ENCODE measurements around the gene RXRB. TPM values are rescaled to one million over a fixed set of nuclear protein-coding genes. Genes with fewer than 3 reads are reported as not detected.

Gene RXRB
- total RNA-seq, 1 donor from 2014 or later, result 46.6 TPM

DNA sequence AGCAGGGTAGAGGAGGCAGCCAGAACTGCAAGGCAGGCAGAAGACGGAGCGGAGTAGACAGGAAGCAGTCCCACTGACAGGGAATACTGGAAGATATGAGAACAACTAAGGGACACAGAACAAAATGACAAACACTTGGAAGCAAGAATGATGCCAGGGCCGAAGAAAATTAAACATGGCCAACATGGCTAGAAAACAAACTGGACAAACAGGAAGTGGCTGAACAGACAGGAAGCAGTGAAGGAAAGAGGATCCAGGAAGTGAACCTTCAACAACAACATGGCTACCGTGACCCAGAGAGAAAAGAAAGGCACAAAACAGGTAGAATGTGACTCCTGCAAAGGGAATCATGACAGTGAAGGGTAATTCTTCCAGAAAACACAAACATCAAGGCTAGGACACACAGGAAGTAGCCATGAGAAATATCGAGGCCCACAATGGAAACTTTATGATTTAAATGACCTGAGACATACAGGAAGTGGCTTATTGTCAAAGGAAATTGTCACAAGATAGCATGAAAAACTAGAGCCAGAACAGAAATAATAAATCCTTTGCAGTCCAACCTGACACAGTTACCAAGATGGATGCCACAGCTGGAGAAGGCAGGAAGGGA is 17.3 kb downstream of the RXRB start:
- DNase-seq (no peak), ATAC-seq (peak; percentile 28)
- Histone ChIP-seq H3K9me3 (no peaks in the 10 kb centered on the region), H3K4me1 (no peaks in the 10 kb centered on the region), H3K4me3 (no peak overlapping the region), H3K27ac (no peak overlapping the region), H3K27me3 (no peaks in the 10 kb centered on the region), H3K36me3 (no peaks in the 10 kb centered on the region)
- intact Hi-C loops (cut with DNase I), result no loop called here
- TF ChIP-seq, protein P1, sequence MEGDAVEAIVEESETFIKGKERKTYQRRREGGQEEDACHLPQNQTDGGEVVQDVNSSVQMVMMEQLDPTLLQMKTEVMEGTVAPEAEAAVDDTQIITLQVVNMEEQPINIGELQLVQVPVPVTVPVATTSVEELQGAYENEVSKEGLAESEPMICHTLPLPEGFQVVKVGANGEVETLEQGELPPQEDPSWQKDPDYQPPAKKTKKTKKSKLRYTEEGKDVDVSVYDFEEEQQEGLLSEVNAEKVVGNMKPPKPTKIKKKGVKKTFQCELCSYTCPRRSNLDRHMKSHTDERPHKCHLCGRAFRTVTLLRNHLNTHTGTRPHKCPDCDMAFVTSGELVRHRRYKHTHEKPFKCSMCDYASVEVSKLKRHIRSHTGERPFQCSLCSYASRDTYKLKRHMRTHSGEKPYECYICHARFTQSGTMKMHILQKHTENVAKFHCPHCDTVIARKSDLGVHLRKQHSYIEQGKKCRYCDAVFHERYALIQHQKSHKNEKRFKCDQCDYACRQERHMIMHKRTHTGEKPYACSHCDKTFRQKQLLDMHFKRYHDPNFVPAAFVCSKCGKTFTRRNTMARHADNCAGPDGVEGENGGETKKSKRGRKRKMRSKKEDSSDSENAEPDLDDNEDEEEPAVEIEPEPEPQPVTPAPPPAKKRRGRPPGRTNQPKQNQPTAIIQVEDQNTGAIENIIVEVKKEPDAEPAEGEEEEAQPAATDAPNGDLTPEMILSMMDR (IDR thresholded peaks at IDR 0.05), result no peak

DNA sequence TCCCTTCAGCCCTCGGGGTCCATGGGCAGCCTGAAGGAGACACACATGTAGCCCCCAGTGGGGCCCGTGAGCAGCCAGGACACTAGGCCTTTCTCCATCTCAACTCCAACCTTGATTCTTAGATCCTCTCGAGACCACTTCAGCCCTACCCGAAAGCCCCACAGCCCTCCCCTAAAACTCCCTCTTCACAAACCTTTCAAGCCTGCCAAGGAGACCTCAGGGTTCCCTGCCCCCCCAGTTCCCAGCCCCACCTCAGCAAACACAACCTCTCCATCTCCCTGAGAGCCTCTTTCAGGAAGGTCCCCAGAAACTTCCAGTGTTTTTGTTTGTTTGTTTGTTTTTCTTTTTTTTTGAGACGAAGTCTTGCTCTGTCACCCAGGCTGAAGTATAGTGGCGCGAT is 19.3 kb downstream of the RXRB start:
- H3K36me3 ChIP-seq, result no peaks in the 10 kb centered on the region
- no peak overlapping the region for H3K4me3 ChIP-seq
- intact Hi-C loops (cut with DNase I), result no loop called here
- ATAC-seq (no peak), DNase-seq (no peak)
- TF ChIP-seq, protein P1 (IDR thresholded peaks at IDR 0.05), result no peak
- H3K4me1 ChIP-seq, result no peaks in the 10 kb centered on the region
- H3K9me3 ChIP-seq, result no peaks in the 10 kb centered on the region
- H3K27me3 ChIP-seq, result no peaks in the 10 kb centered on the region
- H3K27ac ChIP-seq, result no peak overlapping the region

DNA sequence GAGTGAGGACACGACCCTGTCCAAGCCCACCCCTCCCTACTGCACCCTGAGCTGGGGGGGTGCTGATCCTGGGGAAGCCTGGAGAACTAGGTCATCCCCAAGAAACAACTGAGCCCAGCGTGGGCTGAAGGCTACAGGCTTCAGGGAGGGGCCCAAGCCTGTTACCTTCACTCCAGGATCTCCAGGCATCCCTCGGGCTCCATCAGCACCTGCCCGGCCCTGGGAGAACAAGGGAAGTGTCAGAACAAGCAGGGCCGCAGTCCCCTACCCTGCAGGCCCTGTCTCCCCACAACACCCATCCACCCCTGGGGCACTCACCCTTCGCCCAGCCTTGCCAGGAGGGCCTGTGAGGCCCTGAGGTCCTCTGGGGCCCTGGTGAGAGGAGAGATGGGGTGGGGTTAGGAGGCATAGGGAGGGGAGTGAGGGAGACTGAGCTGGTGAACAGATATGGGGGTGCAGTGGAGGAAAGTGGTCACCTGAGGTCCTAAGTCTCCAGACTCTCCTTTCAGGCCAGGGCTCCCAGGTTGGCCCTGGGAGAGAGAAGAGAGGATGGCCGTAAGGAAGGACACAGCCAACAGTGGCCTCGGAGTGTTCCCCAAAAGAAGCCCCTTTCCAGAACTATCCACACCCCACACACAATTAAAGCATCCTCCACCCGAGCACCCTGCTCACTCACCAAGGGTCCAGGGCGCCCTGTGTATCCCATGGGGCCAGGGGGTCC is 21.6 kb downstream of the RXRB start:
- DNase-seq (no peak), ATAC-seq (no peak)
- no peak overlapping the region for H3K4me3 ChIP-seq
- no peaks in the 10 kb centered on the region for H3K27me3 ChIP-seq
- no peaks in the 10 kb centered on the region for H3K36me3 ChIP-seq
- intact Hi-C loops (cut with DNase I), result no loop called here
- TF ChIP-seq, protein P1 (IDR thresholded peaks at IDR 0.05), result no peak
- no peaks in the 10 kb centered on the region for H3K9me3 ChIP-seq
- H3K27ac ChIP-seq, result no peak overlapping the region
- no peaks in the 10 kb centered on the region for H3K4me1 ChIP-seq

DNA sequence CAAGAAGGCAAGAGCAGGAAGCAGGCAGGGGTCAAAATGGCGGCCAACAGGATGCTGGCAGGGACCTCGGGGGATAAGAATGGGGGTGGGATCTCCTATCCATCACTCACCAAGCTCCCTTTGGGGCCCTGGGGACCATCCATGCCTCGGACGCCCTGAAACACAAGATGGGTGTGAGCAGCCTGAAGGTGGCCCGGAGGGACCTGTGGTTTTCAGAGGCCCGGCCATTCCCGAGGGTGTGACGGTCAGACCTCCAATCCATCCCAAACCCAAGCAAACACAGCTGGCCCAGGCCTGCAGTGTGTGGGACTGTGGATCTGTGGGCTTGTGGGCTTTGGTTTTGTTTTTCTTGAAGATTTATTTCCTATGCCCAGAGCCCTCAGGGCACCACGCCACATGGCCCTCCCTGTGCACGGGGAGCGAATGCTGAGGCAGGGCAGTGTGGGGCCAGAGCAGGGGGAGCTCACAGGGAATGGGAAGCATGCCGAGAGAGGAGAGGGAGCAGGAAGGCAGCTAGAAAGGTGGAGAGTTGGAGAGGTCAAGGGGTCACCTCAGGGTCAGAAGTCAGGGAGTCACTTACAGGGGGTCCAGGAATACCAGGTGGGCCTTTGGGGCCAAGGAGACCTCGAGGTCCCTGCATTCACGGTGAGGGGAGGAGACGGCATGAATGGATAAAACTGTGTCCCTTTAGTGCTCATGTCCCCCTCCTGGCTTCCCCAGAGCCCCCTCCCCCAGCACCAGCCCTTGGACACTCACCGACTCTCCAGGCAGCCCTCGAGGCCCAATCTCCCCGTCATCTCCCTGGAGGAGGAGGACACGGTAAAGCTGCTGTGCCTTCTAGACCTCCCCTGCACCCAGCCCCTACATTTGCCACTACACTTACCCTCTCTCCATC is 22.7 kb downstream of the RXRB start:
- H3K9me3 ChIP-seq, result no peaks in the 10 kb centered on the region
- DNase-seq (no peak), ATAC-seq (no peak)
- H3K27ac ChIP-seq, result no peak overlapping the region
- H3K4me3 ChIP-seq, result no peak overlapping the region
- intact Hi-C loops (cut with DNase I), result no loop called here
- no peaks in the 10 kb centered on the region for H3K36me3 ChIP-seq
- H3K27me3 ChIP-seq, result no peaks in the 10 kb centered on the region
- no peaks in the 10 kb centered on the region for H3K4me1 ChIP-seq
- TF ChIP-seq, protein P1 (IDR thresholded peaks at IDR 0.05), result no peak

DNA sequence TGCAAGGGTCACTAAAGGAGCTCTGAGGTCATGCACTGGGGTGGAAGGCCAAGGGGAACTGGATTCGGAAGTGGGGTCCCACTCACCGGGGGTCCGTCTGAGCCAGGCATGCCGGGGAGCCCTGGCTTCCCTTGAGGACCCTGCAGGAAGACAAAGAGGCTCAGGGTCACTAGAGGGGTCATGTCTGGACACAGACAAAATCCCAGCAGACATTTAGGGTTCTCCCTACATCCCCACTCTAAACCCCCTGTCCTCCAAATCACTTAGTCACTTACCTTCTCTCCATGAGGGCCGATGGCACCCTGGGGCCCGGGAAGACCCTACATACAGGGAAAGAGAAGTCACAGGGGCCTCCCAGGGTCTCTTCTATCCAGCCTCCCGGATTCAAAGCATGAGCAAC is 23.6 kb downstream of the RXRB start:
- DNase-seq (peak; percentile 39), ATAC-seq (no peak)
- TF ChIP-seq, protein P1 (IDR thresholded peaks at IDR 0.05), result no peak
- intact Hi-C loops (cut with DNase I), result no loop called here
- Histone ChIP-seq H3K27me3 (no peaks in the 10 kb centered on the region), H3K9me3 (no peaks in the 10 kb centered on the region), H3K36me3 (no peaks in the 10 kb centered on the region), H3K27ac (no peak overlapping the region), H3K4me3 (no peak overlapping the region), H3K4me1 (no peaks in the 10 kb centered on the region)
